KMS-11 (cell line): ENCODE measurements around the gene TOX2.

Source experiments
- H2AFZ ChIP-seq: fragments of 200-600 bp; sonication (generic); 2 replicates; pipeline ENCODE4 v1.6.1; 2016; ENCODE audit warnings: antibody characterized with exemption, mixed run types, low read depth
- H3K27ac ChIP-seq: fragments of 200-600 bp; sonication (generic); 2 replicates; pipeline ENCODE4 v1.6.1; 2016; ENCODE audit warnings: mild to moderate bottlenecking, mixed run types
- H3K27me3 ChIP-seq: fragments of 200-600 bp; sonication (generic); 2 replicates; pipeline ENCODE4 v1.6.1; 2017; ENCODE audit warnings: mild to moderate bottlenecking, low read depth, mixed run types, moderate library complexity; ENCODE audit not compliant: insufficient read depth
- H3K36me3 ChIP-seq: fragments of 200-600 bp; sonication (generic); 2 replicates; pipeline ENCODE4 v1.6.1; 2017; ENCODE audit warnings: mild to moderate bottlenecking, mixed run types; ENCODE audit not compliant: insufficient read depth
- H3K4me1 ChIP-seq: fragments of 200-600 bp; sonication (generic); 2 replicates; pipeline ENCODE4 v1.6.1; 2016; ENCODE audit warnings: mild to moderate bottlenecking, low read depth, mixed run types; ENCODE audit not compliant: poor library complexity, severe bottlenecking
- H3K4me2 ChIP-seq: fragments of 200-600 bp; sonication (generic); 2 replicates; pipeline ENCODE4 v1.7.0; 2016; ENCODE audit warnings: mild to moderate bottlenecking, mixed run types
- H3K4me3 ChIP-seq: fragments of 200-600 bp; sonication (generic); IDR thresholded peaks from 2 replicates; pipeline ENCODE4 v1.6.1; 2017; ENCODE audit warnings: low read depth, low read length, mixed read lengths; ENCODE audit not compliant: insufficient read depth
- H3K79me2 ChIP-seq: fragments of 200-600 bp; sonication (generic); 2 replicates; pipeline ENCODE4 v1.6.1; 2016; ENCODE audit warnings: low read depth, mixed run types; ENCODE audit not compliant: insufficient read depth
- H3K9ac ChIP-seq: fragments of 200-600 bp; sonication (generic); 2 replicates; pipeline ENCODE4 v1.6.1; 2016; ENCODE audit warnings: mild to moderate bottlenecking, mixed run types
- H4K20me1 ChIP-seq: fragments of 200-600 bp; sonication (generic); 2 replicates; pipeline ENCODE4 v1.6.1; 2016; ENCODE audit warnings: mild to moderate bottlenecking, mixed run types; ENCODE audit not compliant: insufficient read depth
- TF ChIP-seq, protein P1 (sequence below): fragments of 200-600 bp; sonication (generic); conservative IDR thresholded peaks from 2 replicates; pipeline ENCODE4 v1.6.1; 2017; ENCODE audit warnings: low read depth, mild to moderate bottlenecking, antibody characterized with exemption, low read length, moderate library complexity, mixed read lengths

Gene TOX2

DNA sequence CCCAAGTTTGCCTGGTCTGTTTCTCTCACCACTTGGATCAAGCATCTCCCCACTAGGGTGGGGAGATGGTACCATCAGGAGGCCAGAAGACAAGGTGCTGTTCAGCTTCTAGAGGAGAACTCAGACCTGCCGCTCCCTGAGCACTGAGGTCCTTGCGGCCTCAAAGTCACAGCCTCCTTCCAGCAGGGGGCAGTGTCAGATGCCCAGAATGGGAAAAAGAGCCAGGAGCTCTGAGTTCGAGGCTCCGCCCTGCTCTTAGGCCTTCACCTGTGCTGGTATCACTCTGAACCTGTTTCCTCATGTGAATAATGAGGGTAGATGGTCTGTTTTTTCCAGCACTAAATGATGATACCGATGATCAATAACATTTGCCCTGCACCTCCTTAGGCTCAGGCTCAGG is 68.7 kb downstream of the TOX2 start:
- Histone ChIP-seq H3K4me1 (peaks cover 74% of the 10 kb centered on the region), H3K9ac (no peak overlapping the region), H3K27me3 (no peaks in the 10 kb centered on the region), H4K20me1 (no peaks in the 10 kb centered on the region), H2AFZ (no peak overlapping the region), H3K27ac (no peak overlapping the region), H3K36me3 (no peaks in the 10 kb centered on the region), H3K4me2 (no peak overlapping the region), H3K79me2 (peaks cover 8% of the 10 kb centered on the region), H3K4me3 (no peak overlapping the region)
- TF ChIP-seq, protein P1, sequence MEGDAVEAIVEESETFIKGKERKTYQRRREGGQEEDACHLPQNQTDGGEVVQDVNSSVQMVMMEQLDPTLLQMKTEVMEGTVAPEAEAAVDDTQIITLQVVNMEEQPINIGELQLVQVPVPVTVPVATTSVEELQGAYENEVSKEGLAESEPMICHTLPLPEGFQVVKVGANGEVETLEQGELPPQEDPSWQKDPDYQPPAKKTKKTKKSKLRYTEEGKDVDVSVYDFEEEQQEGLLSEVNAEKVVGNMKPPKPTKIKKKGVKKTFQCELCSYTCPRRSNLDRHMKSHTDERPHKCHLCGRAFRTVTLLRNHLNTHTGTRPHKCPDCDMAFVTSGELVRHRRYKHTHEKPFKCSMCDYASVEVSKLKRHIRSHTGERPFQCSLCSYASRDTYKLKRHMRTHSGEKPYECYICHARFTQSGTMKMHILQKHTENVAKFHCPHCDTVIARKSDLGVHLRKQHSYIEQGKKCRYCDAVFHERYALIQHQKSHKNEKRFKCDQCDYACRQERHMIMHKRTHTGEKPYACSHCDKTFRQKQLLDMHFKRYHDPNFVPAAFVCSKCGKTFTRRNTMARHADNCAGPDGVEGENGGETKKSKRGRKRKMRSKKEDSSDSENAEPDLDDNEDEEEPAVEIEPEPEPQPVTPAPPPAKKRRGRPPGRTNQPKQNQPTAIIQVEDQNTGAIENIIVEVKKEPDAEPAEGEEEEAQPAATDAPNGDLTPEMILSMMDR, result peak; percentile 77

DNA sequence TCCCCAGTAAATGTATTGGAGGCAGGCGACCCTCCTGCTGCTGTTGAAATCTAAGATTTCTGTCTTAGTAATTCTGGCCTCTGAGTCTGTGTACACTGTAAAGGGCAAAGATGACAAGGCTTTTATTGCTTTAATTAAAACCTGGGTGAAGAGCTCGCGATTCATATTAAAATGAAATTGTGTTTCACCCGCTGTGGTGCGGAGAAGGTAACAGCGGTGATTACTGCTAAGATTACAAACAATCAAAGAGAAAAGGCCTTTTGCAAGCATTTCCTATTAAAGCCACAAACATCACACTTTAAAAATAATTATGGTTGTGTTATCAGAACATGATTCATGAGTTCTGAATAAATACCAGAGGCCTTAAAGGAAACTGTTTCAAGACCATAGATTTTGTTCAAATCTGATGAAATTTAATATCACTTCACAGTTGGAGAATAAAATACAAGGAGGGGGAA is 69.3 kb downstream of the TOX2 start:
- H3K9ac ChIP-seq, result no peak overlapping the region
- no peaks in the 10 kb centered on the region for H4K20me1 ChIP-seq
- H3K36me3 ChIP-seq, result no peaks in the 10 kb centered on the region
- peaks cover 8% of the 10 kb centered on the region for H3K79me2 ChIP-seq
- no peak overlapping the region for H2AFZ ChIP-seq
- peaks cover 74% of the 10 kb centered on the region for H3K4me1 ChIP-seq
- H3K27me3 ChIP-seq, result no peaks in the 10 kb centered on the region
- H3K27ac ChIP-seq, result no peak overlapping the region
- no peak overlapping the region for H3K4me3 ChIP-seq
- no peak overlapping the region for H3K4me2 ChIP-seq
- TF ChIP-seq, protein P1, result no peak

DNA sequence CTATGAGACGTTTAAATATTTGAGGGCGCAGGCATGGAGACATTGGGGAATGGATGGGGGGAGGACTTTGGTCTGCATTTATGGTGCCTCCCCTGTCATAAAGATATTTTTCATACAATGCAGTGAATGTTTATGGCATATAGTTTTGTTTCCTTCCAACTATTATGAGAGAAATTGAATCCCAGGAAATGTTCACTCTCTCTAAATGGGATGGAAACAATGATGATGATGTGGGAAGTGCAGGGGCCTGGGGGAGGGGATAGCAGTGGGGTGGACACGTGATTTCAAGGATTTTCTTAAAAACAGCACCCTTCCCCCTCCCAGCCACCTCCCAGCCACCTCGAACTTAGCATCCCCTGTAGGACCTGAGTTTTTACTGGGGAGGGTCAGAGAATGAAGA is 69.9 kb downstream of the TOX2 start:
- no peaks in the 10 kb centered on the region for H3K27me3 ChIP-seq

DNA sequence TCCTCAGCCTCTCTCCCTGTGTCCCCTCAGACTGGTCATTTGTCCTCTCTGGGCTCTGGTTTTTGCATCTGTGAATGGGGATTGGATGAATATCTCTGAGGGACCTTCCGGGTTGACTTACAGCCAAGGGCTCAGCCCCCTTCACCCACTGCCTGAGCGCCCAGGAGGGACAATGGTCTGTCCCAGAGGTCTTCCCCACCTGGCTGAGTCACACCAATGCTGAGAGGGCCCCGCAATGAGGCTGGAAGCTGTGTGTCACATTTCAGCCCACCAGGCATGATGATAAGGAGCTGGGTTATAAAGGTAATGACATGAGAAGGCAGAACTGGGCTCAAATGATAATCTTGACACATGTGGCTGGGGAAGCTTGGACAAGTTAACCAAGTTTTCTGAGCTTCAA is 70.5 kb downstream of the TOX2 start:
- H3K4me1 ChIP-seq, result peaks cover 80% of the 10 kb centered on the region
- peaks cover 13% of the 10 kb centered on the region for H3K79me2 ChIP-seq
- no peaks in the 10 kb centered on the region for H3K36me3 ChIP-seq
- H3K9ac ChIP-seq, result no peak overlapping the region
- H3K4me2 ChIP-seq, result no peak overlapping the region
- no peaks in the 10 kb centered on the region for H4K20me1 ChIP-seq
- TF ChIP-seq, protein P1, result no peak
- H3K27ac ChIP-seq, result no peak overlapping the region
- no peak overlapping the region for H2AFZ ChIP-seq
- no peaks in the 10 kb centered on the region for H3K27me3 ChIP-seq
- H3K4me3 ChIP-seq, result no peak overlapping the region

More for the DNA sequence above, 69.9 kb downstream of the TOX2 start:
- no peak overlapping the region for H3K27ac ChIP-seq
- TF ChIP-seq, protein P1, result no peak
- H3K4me2 ChIP-seq, result no peak overlapping the region
- H3K4me3 ChIP-seq, result no peak overlapping the region
- H2AFZ ChIP-seq, result no peak overlapping the region
- H3K79me2 ChIP-seq, result peaks cover 10% of the 10 kb centered on the region
- no peak overlapping the region for H3K9ac ChIP-seq
- H3K4me1 ChIP-seq, result peaks cover 75% of the 10 kb centered on the region
- H3K36me3 ChIP-seq, result no peaks in the 10 kb centered on the region
- H4K20me1 ChIP-seq, result no peaks in the 10 kb centered on the region
